Upper lobe of right lung (tissue), 1 donor: Measurements from ENCODE around the gene COA8. TPM values are rescaled to one million over a fixed set of nuclear protein-coding genes. Genes with fewer than 3 reads are reported as not detected.

ENCODE experiments used
- ATAC-seq: fragments of 200-7000 bp; cut with Tn5 transposase; one replicate; pipeline ENCODE4 v1.9.1; 2020; ENCODE audit warnings: mild to moderate bottlenecking, moderate library complexity
- DNase-seq: peaks from one replicate; pipeline ENCODE4 v3.0.0-alpha.2; 2020
- H3K27ac ChIP-seq: fragments of 200-600 bp; one replicate; pipeline ENCODE4 v1.8.0; 2022
- H3K27me3 ChIP-seq: fragments of 200-600 bp; one replicate; pipeline ENCODE4 v1.8.0; 2022; ENCODE audit warnings: mild to moderate bottlenecking
- H3K36me3 ChIP-seq: fragments of 200-600 bp; one replicate; pipeline ENCODE4 v1.8.0; 2022
- H3K4me1 ChIP-seq: fragments of 200-600 bp; one replicate; pipeline ENCODE4 v1.8.0; 2022
- H3K4me3 ChIP-seq: fragments of 200-600 bp; one replicate; pipeline ENCODE4 v1.8.0; 2022; ENCODE audit warnings: mild to moderate bottlenecking
- H3K9me3 ChIP-seq: fragments of 200-600 bp; one replicate; pipeline ENCODE4 v1.8.0; 2022
- CTCF ChIP-seq: fragments of 200-600 bp; IDR thresholded peaks from one replicate; pipeline ENCODE4 v1.8.0; 2022; ENCODE audit warnings: antibody characterized with exemption
- intact Hi-C: fragments of 100-400 bp; cut with DNase I; formaldehyde crosslinking; loops from one replicate; pipeline ENCODE4 v1.11.0; 2022
- total RNA-seq: library from RNA; stranded (reverse); fragmentation: NEBNext Ultra II Directional; extraction: Animal tissue kit (Norgen Biotek cat#: 25700); gene quantifications from one replicate; pipeline ENCODE4 v1.2.1, GENCODE V29; 2021
- donor health status: DM: no; HTN: yes; CAD: no; lungs with severe emphysema.

The COA8 gene
- total RNA-seq, 1 donor from 2014 or later, result 29.7 TPM

DNA sequence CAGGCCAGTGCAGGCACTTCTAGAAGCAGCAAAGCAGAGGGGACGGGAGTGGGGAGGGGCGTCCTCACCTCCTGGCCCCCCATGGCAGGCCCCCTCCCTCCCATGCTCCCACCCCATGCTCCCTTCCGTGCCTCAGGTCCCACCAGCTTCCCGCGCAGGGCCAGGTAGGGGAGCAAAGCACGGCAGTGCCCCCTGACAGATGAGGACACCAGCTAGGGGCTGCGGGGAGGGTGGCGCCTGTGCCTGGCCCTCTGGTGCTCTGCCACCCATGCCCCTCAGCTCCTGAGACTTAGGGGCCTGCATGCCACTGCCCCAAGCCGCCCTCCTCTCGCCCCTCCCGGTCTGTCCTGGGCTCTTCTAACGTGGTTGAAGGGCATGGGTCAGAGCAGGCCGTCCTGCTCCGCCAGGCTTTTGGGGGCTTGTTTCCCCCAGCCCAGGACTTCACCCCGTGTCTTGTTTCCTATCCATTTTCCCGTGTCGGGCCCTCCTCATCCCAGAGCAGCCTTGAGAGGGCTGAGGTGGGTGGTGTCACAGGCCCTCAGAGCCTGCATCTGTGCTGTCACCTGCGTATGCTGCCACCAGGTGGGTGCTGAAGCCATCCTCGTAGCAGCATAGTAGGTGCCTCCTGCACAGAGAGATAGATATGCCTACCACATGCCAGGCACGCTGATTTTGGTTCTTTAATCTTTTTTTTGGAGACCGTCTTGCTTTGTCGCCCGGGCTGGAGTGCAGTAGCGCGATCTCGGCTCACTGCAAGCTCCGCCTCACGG lies 23.5 kb upstream of the COA8 start:
- H3K9me3 ChIP-seq, result no peaks in the 10 kb centered on the region
- H3K4me1 ChIP-seq, result peaks cover 56% of the 10 kb centered on the region
- ATAC-seq, result no peak
- peaks cover 9% of the 10 kb centered on the region for H3K36me3 ChIP-seq
- intact Hi-C loops, result no loop called here
- peak overlapping the region; percentile 47 for H3K27ac ChIP-seq
- H3K4me3 ChIP-seq, result no peak overlapping the region
- DNase-seq, result no peak
- no peaks in the 10 kb centered on the region for H3K27me3 ChIP-seq
- no peak for TF ChIP-seq CTCF

GRCh38 chr14:103540821-103541708 lies 21.7 kb upstream of the COA8 start:
- no peak for ATAC-seq
- H3K4me1 ChIP-seq, result peaks cover 60% of the 10 kb centered on the region
- H3K9me3 ChIP-seq, result no peaks in the 10 kb centered on the region
- DNase-seq, result no peak
- no peaks in the 10 kb centered on the region for H3K27me3 ChIP-seq
- H3K27ac ChIP-seq, result peak overlapping the region; percentile 81
- TF ChIP-seq CTCF, result no peak
- H3K36me3 ChIP-seq, result no peaks in the 10 kb centered on the region
- H3K4me3 ChIP-seq, result no peak overlapping the region
- intact Hi-C loops, result no loop called here

- ATAC-seq (peak; percentile 34), DNase-seq (no peak)
- peak overlapping the region; percentile 81 for H3K27ac ChIP-seq
- intact Hi-C loops, result no loop called here
- peaks cover 60% of the 10 kb centered on the region for H3K4me1 ChIP-seq
- no peaks in the 10 kb centered on the region for H3K36me3 ChIP-seq
- TF ChIP-seq CTCF, result no peak
- no peaks in the 10 kb centered on the region for H3K9me3 ChIP-seq
- H3K4me3 ChIP-seq, result no peak overlapping the region
- H3K27me3 ChIP-seq, result no peaks in the 10 kb centered on the region
Measured at GRCh38 chr14:103541709-103542604, 20.8 kb upstream of the COA8 start.

DNA sequence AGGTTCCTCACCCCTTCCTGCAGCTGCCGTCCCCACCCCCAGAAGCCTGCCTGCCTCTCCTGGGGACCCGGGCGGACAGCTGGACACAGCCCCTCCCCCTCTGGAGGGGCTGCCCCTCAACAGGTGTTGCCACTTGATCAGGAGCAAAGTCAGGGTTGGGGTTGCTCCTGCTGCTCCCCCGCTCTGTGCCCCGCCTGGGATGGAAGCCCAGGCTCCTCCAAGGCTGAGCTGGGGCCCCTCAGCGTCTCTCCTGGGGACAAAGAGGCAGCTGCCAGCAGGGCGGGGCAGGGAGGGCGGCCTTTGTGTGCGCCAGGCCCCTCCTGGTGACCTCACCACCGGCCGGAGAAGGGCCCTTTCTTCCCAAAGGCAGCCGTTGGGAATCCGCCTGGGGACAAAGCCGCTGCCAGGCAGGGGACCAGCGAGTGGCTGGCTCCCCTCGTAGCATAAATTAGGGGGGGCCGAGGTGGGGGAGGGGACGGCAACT lies 20.1 kb upstream of the COA8 start:
- peak; percentile 47 for ATAC-seq
- intact Hi-C loops, result no loop called here
- no peak overlapping the region for H3K4me3 ChIP-seq
- H3K9me3 ChIP-seq, result no peaks in the 10 kb centered on the region
- no peaks in the 10 kb centered on the region for H3K36me3 ChIP-seq
- peaks cover 60% of the 10 kb centered on the region for H3K4me1 ChIP-seq
- TF ChIP-seq CTCF, result no peak
- DNase-seq, result no peak
- H3K27ac ChIP-seq, result peak overlapping the region; percentile 81
- no peaks in the 10 kb centered on the region for H3K27me3 ChIP-seq

GRCh38 chr14:103543140-103543539 lies 19.6 kb upstream of the COA8 start:
- DNase-seq (no peak), ATAC-seq (no peak)
- H3K4me3 ChIP-seq, result no peak overlapping the region
- peak overlapping the region; percentile 81 for H3K27ac ChIP-seq
- no peaks in the 10 kb centered on the region for H3K27me3 ChIP-seq
- TF ChIP-seq CTCF, result no peak
- intact Hi-C loops, result no loop called here
- no peaks in the 10 kb centered on the region for H3K9me3 ChIP-seq
- H3K36me3 ChIP-seq, result no peaks in the 10 kb centered on the region
- peaks cover 60% of the 10 kb centered on the region for H3K4me1 ChIP-seq
